Measurements from ENCODE around the gene LLGL1. TPM values are rescaled to one million over a fixed set of nuclear protein-coding genes. Genes with fewer than 3 reads are reported as not detected.
A peak's percentile ranks its signal among the peaks of the same experiment; 100 is the strongest.

The LLGL1 gene
- total RNA-seq, 1 experiment from 2014 or later, result 30.2 TPM

- ChIA-PET POLR2A (ENCODE audit: low non-redundant PET) (no interaction called here), CTCF (interaction anchor here (0.5 kb wide), 1 partner anchor 117 kb away, joined by 8 read pairs; no protein-coding TSS in a partner anchor)
- intact Hi-C loops (cut with micrococcal nuclease; ENCODE audit: unreplicated experiment), result no loop called here
- Histone ChIP-seq H3K4me3 (ENCODE audit: low read depth, low read length, poor library complexity, severe bottlenecking) (peak overlapping the region; percentile 34), H3K27me3 (replicated peaks; ENCODE audit: insufficient read depth, low read depth, low read length, poor library complexity) (no peaks in the 10 kb centered on the region), H3K9me3 (ENCODE audit: low read depth, low read length, poor library complexity, severe bottlenecking) (no peaks in the 10 kb centered on the region), H3K27ac (ENCODE audit: low read depth, low read length, poor library complexity, severe bottlenecking) (peak overlapping the region; percentile 39), H3K4me1 (ENCODE audit: insufficient read depth, low read length, poor library complexity, severe bottlenecking) (peaks cover 6% of the 10 kb centered on the region), H3K36me3 (ENCODE audit: insufficient read depth, low read length, poor library complexity, severe bottlenecking) (no peaks in the 10 kb centered on the region)
- no peak for TF ChIP-seq CTCF (conservative IDR thresholded peaks at IDR 0.05; ENCODE audit: low read depth, low read length)
- no peak for TF ChIP-seq EZH2 (IDR thresholded peaks at IDR 0.05; ENCODE audit: borderline replicate concordance, low read depth, low read length, poor library complexity, severe bottlenecking)
- BruUV-seq (replicated peaks), result no TSS peak
- DNase-seq (ENCODE audit: low spot score), result peak; percentile 61
Measured at GRCh38 chr17:18224387-18225120, 881 bp upstream of the LLGL1 start.

GRCh38 chr17:18225642-18226283 lies 328 bp downstream of the LLGL1 start:
- Histone ChIP-seq H3K27me3 (replicated peaks; ENCODE audit: insufficient read depth, low read depth, low read length, poor library complexity) (no peaks in the 10 kb centered on the region), H3K27ac (ENCODE audit: low read depth, low read length, poor library complexity, severe bottlenecking) (peak overlapping the region; percentile 65), H3K4me3 (ENCODE audit: low read depth, low read length, poor library complexity, severe bottlenecking) (peak overlapping the region; percentile 94), H3K36me3 (ENCODE audit: insufficient read depth, low read length, poor library complexity, severe bottlenecking) (no peaks in the 10 kb centered on the region), H3K4me1 (ENCODE audit: insufficient read depth, low read length, poor library complexity, severe bottlenecking) (peaks cover 6% of the 10 kb centered on the region), H3K9me3 (ENCODE audit: low read depth, low read length, poor library complexity, severe bottlenecking) (no peaks in the 10 kb centered on the region)
- DNase-seq (ENCODE audit: low spot score), result peak; percentile 24
- POLR2A ChIA-PET (ENCODE audit: low non-redundant PET), result no interaction called here
- CTCF ChIA-PET, result interaction anchor here (0.6 kb wide), 1 partner anchor 871 kb away, joined by 6 read pairs; no protein-coding TSS in a partner anchor
- intact Hi-C loops (cut with micrococcal nuclease; ENCODE audit: unreplicated experiment), result no loop called here
- no TSS peak for BruUV-seq (replicated peaks)
- TF ChIP-seq CTCF (conservative IDR thresholded peaks at IDR 0.05; ENCODE audit: low read depth, low read length) (no peak), EZH2 (IDR thresholded peaks at IDR 0.05; ENCODE audit: borderline replicate concordance, low read depth, low read length, poor library complexity, severe bottlenecking) (no peak)

GRCh38 chr17:18226284-18226945 lies 980 bp downstream of the LLGL1 start:
- CTCF ChIA-PET, result no interaction called here
- POLR2A ChIA-PET (ENCODE audit: low non-redundant PET), result no interaction called here
- no peak for DNase-seq (ENCODE audit: low spot score)
- TF ChIP-seq EZH2 (IDR thresholded peaks at IDR 0.05; ENCODE audit: borderline replicate concordance, low read depth, low read length, poor library complexity, severe bottlenecking) (no peak), CTCF (conservative IDR thresholded peaks at IDR 0.05; ENCODE audit: low read depth, low read length) (no peak)
- BruUV-seq (replicated peaks), result TSS peak; percentile 57
- H3K9me3 ChIP-seq (ENCODE audit: low read depth, low read length, poor library complexity, severe bottlenecking), result no peaks in the 10 kb centered on the region
- peak overlapping the region; percentile 94 for H3K4me3 ChIP-seq (ENCODE audit: low read depth, low read length, poor library complexity, severe bottlenecking)
- H3K4me1 ChIP-seq (ENCODE audit: insufficient read depth, low read length, poor library complexity, severe bottlenecking), result peaks cover 6% of the 10 kb centered on the region
- H3K27me3 ChIP-seq (replicated peaks; ENCODE audit: insufficient read depth, low read depth, low read length, poor library complexity), result no peaks in the 10 kb centered on the region
- no peaks in the 10 kb centered on the region for H3K36me3 ChIP-seq (ENCODE audit: insufficient read depth, low read length, poor library complexity, severe bottlenecking)
- intact Hi-C loops (cut with micrococcal nuclease; ENCODE audit: unreplicated experiment), result no loop called here
- peak overlapping the region; percentile 65 for H3K27ac ChIP-seq (ENCODE audit: low read depth, low read length, poor library complexity, severe bottlenecking)
